ENCODE measurements around the gene PCNX3. TPM values are rescaled to one million over a fixed set of nuclear protein-coding genes. Genes with fewer than 3 reads are reported as not detected.

Gene PCNX3
- total RNA-seq, result 35.9 and 41.6 TPM in 2 replicates

- peak; percentile 98 for DNase-seq (ENCODE audit: low read depth)
- TF ChIP-seq CTCF (conservative IDR thresholded peaks at IDR 0.05; ENCODE audit: low read depth, low read length), result no peak
- peak within 1 kb of the TSS; percentile 91 for H3K4me3 ChIP-seq (ENCODE audit: low read depth, low read length)
Observed at GRCh38 chr11:65615229-65615949, at the start of gene PCNX3. PCNX3 (plus strand) TSS chr11:65615776; CDS start chr11:65616312, 536 bp downstream.

DNA sequence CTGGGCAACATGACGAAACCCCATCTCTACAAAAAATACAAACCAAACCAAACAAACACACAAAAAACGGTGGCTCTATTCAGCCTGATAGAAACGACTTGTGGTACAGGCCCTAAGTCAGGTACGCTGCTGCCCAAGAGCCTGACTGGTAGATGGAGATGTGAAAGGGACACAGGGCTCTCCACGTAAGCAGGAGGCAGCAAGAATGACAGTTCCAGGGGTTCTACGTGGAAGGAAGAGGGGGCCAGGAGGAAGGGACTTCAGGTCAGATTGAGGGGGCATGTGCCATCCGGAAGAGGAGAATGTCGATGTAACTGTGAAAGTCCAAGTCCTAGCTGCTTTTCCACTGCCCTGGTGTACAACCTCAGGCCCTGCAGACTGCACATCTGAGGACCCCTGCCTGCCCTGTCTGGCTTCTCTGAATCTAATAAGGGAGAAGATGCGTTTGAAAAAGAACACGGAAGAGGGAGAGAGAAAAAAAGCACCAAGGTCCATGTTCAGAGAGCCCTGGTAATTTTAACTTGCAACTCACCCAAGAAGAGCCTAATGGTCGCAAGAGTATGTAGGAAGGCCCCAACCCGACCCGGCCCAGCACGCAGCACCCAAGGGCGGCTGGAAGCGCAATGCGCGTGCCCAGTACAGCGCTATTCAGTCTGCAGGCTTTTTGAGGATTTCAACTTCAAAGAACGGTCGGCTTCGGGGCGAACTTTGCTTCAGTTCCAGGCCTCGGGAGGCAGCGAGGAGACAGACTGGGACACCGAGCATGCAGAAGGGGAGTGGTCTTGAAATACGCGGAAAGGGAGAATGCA is 46.2 kb upstream of the PCNX3 start:
- TF ChIP-seq CTCF (conservative IDR thresholded peaks at IDR 0.05; ENCODE audit: low read depth, low read length), result no peak
- peak overlapping the region; percentile 84 for H3K4me3 ChIP-seq (ENCODE audit: low read depth, low read length)
- DNase-seq (ENCODE audit: low read depth), result no peak

GRCh38 chr11:65569973-65570918 is 45.3 kb upstream of the PCNX3 start, which contains the start of gene ZNRD2:
ZNRD2 (plus strand) TSS chr11:65570477; CDS start chr11:65570492, 15 bp downstream.
- peak; percentile 48 for TF ChIP-seq CTCF (conservative IDR thresholded peaks at IDR 0.05; ENCODE audit: low read depth, low read length)
- H3K4me3 ChIP-seq (ENCODE audit: low read depth, low read length), result peak within 1 kb of the TSS; percentile 84
- peak; percentile 85 for DNase-seq (ENCODE audit: low read depth)

- H3K4me3 ChIP-seq (ENCODE audit: low read depth, low read length), result peak overlapping the region; percentile 84
- no peak for DNase-seq (ENCODE audit: low read depth)
- TF ChIP-seq CTCF (conservative IDR thresholded peaks at IDR 0.05; ENCODE audit: low read depth, low read length), result no peak
Observed at GRCh38 chr11:65571420-65571819, 44.2 kb upstream of the PCNX3 start.

DNA sequence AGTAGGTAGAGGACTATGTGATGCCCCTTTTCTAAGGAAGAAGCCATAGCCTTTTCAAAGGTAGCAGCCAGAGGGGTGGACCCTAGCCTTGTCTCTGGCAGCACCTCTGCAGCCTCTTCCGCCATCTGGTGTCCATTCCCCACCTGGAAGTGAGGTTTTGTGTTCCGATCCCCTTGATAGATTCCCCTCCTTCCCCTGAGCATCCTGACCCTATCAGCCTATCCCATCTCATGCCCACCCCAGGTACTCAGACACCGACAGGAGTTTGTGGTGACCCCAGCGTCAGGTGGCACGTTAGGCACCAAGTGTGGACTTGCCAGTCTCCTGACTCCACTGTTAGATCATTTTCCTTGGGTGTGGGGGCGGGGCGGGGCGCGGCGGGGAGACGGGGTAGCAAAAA is 43.6 kb upstream of the PCNX3 start:
- peak; percentile 67 for TF ChIP-seq CTCF (conservative IDR thresholded peaks at IDR 0.05; ENCODE audit: low read depth, low read length)
- DNase-seq (ENCODE audit: low read depth), result no peak
- peak overlapping the region; percentile 84 for H3K4me3 ChIP-seq (ENCODE audit: low read depth, low read length)

DNA sequence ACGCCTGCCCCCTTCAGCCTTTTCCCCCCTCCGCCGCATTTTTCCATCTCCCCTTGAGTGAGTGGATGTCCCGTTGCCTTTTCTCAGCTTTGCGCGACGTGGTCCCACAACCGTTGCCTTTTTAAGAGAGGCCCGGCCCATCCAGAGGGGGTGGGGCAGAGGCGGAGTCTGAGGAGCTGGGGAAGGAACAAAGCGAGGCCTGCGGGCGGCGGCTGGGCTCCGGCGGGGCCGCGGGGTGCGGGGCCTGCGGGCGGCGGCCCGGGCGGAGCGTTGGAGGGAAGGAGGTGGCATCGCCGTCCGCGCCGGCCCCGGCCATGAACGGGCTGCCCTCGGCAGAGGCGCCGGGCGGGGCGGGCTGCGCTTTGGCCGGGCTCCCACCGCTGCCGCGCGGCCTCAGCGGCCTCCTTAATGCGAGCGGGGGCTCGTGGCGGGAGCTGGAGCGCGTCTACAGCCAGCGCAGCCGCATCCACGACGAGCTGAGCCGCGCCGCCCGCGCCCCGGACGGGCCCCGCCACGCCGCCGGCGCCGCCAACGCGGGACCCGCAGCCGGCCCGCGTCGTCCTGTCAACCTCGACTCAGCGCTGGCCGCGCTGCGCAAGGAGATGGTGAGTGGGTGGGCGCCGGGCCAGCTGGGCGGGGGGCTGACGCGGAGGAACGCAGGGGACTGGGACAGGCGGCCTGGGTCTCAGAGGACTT is 43.1 kb upstream of the PCNX3 start, which contains the start of gene FAM89B:
FAM89B (plus strand) TSS at position 183 of the 696 bp plus-strand sequence; CDS start at position 315, 132 bp downstream.
- H3K4me3 ChIP-seq (ENCODE audit: low read depth, low read length), result peak within 1 kb of the TSS; percentile 84
- TF ChIP-seq CTCF (conservative IDR thresholded peaks at IDR 0.05; ENCODE audit: low read depth, low read length), result no peak
- DNase-seq (ENCODE audit: low read depth), result no peak

All from epithelial cell of proximal tubule (primary cell).